K562 (cell line): ENCODE measurements around the gene CFHR1. TPM values are rescaled to one million over a fixed set of nuclear protein-coding genes. Genes with fewer than 3 reads are reported as not detected.

Experiments
- ATAC-seq: fragments of 200-7000 bp; cut with Tn5 transposase; 3 replicates; pipeline ENCODE4 v1.9.1; 2020; ENCODE audit warnings: moderate library complexity
- BruUV-seq: library from RNA; stranded (reverse); fragments of 400-500 nt; replicated peaks from 2 replicates; lab custom pipeline; 2021; lab: Mats Ljungman, UMichigan
- CTCF ChIA-PET: fragments of 300-600 bp; formaldehyde crosslinking; extraction: SDS; loops from one replicate; lab custom pipeline; 2021; ENCODE audit warnings: low intra/inter-chr PET ratio; lab: Yijun Ruan, JAX
- POLR2A ChIA-PET: fragments of 300-600, 350-650 bp; sonication (Branson Sonifier 250); formaldehyde crosslinking; extraction: SDS; loops from one replicate; lab custom pipeline; 2021; ENCODE audit warnings: antibody characterized with exemption, inconsistent platforms; lab: Yijun Ruan, JAX
- DNase-seq, 4 experiments: peaks; one replicate each; pipeline versions ENCODE4 v3.0.0 to v3.0.0-alpha.2; 2011 to 2018; ENCODE audit warnings: low spot score in 3 of 4, mixed read lengths in 3 of 4; ENCODE audit errors: extremely low read depth in 1 of 4
- FAIRE-seq: peaks from 2 replicates; lab custom pipeline; 2011; peaks lifted over from hg19 to GRCh38; lab: Jason Lieb, UNC
- H2AFZ ChIP-seq: 2 replicates; pipeline ENCODE4 v1.6.0; 2011; ENCODE audit warnings: low read depth, low read length, control low read depth, inconsistent platforms
- H3K27ac ChIP-seq: fragments of 200-600 bp; 3 replicates; pipeline ENCODE4 v1.8.0; 2011; ENCODE audit warnings: low read depth, mild to moderate bottlenecking, control low read depth, inconsistent platforms, low read length, moderate library complexity, mixed read lengths; ENCODE audit errors: extremely low read depth
- H3K27me3 ChIP-seq, 2 experiments: fragments of 300-600 bp in 1 of 2; 2 replicates in 1 of 2; 3 replicates in 1 of 2; pipeline versions ENCODE4 v1.6.0 to v1.8.0; 2011; ENCODE audit warnings: inconsistent platforms in 2 of 2, low read length in 2 of 2, mild to moderate bottlenecking in 1 of 2, mixed read lengths in 1 of 2, moderate library complexity in 1 of 2; ENCODE audit not compliant: control insufficient read depth in 2 of 2, insufficient read depth in 2 of 2
- H3K36me3 ChIP-seq: fragments of 300-600 bp; 3 replicates; pipeline ENCODE4 v1.8.0; 2011; ENCODE audit warnings: mild to moderate bottlenecking, low read length, inconsistent platforms; ENCODE audit not compliant: control insufficient read depth, insufficient read depth
- H3K4me1 ChIP-seq, 2 experiments: fragments of 200-600 bp in 1 of 2; replicated peaks in 1 of 2; 2 replicates in 1 of 2; 3 replicates in 1 of 2; pipeline versions ENCODE4 v1.5.1 to v1.8.0; 2011; ENCODE audit warnings: inconsistent platforms in 2 of 2, low read length in 2 of 2, mild to moderate bottlenecking in 1 of 2, mixed read lengths in 1 of 2, moderate library complexity in 1 of 2; ENCODE audit not compliant: control insufficient read depth in 2 of 2, insufficient read depth in 2 of 2
- H3K4me2 ChIP-seq: 2 replicates; pipeline ENCODE4 v1.6.1; 2011; ENCODE audit warnings: low read length, control low read depth, inconsistent platforms, mixed read lengths; ENCODE audit not compliant: insufficient read depth
- H3K4me3 ChIP-seq: fragments of 200-600 bp; sonication (generic), shearing (Covaris generic); 2 replicates; pipeline ENCODE4 v1.5.1; 2016; ENCODE audit warnings: control low read depth, inconsistent platforms
- H3K79me2 ChIP-seq: fragments of 200-600 bp; 3 replicates; pipeline ENCODE4 v1.8.0; 2011; ENCODE audit warnings: low read length, inconsistent platforms; ENCODE audit not compliant: control insufficient read depth, insufficient read depth
- H3K9ac ChIP-seq, 2 experiments: 2 replicates each; pipeline versions ENCODE4 v1.6.0 to v1.6.1; 2011; ENCODE audit warnings: low read depth in 2 of 2, low read length in 2 of 2, control low read depth in 1 of 2, inconsistent platforms in 1 of 2, mild to moderate bottlenecking in 1 of 2, mixed read lengths in 1 of 2; ENCODE audit not compliant: insufficient read depth in 1 of 2
- H3K9me1 ChIP-seq: one replicate; pipeline ENCODE4 v1.6.0; 2011; ENCODE audit warnings: inconsistent platforms, mild to moderate bottlenecking, low read length, moderate library complexity; ENCODE audit not compliant: control insufficient read depth, insufficient read depth
- H3K9me3 ChIP-seq: replicated peaks from 2 replicates; pipeline ENCODE4 v1.5.1; 2011; ENCODE audit warnings: low read depth, low read length, inconsistent platforms; ENCODE audit not compliant: control insufficient read depth, insufficient read depth
- H4K20me1 ChIP-seq: replicated peaks from 2 replicates; pipeline ENCODE4 v1.6.1; 2011; ENCODE audit warnings: low read length, inconsistent platforms, mixed read lengths; ENCODE audit not compliant: control insufficient read depth, insufficient read depth
- KDM5B ChIP-seq: fragments of 200-600 bp; sonication (generic); IDR thresholded peaks from 2 replicates; pipeline ENCODE4 v1.6.1; 2012; ENCODE audit warnings: low read depth, mild to moderate bottlenecking, moderate library complexity, low read length, control low read depth, inconsistent platforms; ENCODE audit not compliant: insufficient replicate concordance
- NCOA1 ChIP-seq: fragments of 450-650 bp; IDR thresholded peaks from 2 replicates; pipeline ENCODE4 v1.6.1; 2016; ENCODE audit warnings: low read depth
- NRF1 ChIP-seq, 2 experiments: fragments of 450-650 bp; IDR thresholded peaks in 1 of 2; conservative IDR thresholded peaks in 1 of 2; 2 replicates each; pipeline ENCODE4 v1.6.1; 2014; ENCODE audit warnings: mild to moderate bottlenecking in 2 of 2
- RBM34 ChIP-seq: fragments of 200-400 bp; formaldehyde crosslinking; IDR thresholded peaks from 2 replicates; pipeline ENCODE4 v1.6.1; 2018; ENCODE audit warnings: low read length, borderline replicate concordance; ENCODE audit not compliant: insufficient read depth
- TBP ChIP-seq: optimal IDR thresholded peaks from 2 replicates; pipeline ENCODE3; 2011; ENCODE audit warnings: low read depth, low read length, improper control_type of control experiment
- THRAP3 ChIP-seq: fragments of 450-650 bp; IDR thresholded peaks from 2 replicates; pipeline ENCODE4 v1.6.1; 2016; ENCODE audit warnings: mild to moderate bottlenecking, inconsistent platforms, borderline replicate concordance
- YY1 ChIP-seq, 3 experiments: IDR thresholded peaks; 2 replicates each; pipeline ENCODE4 v1.6.1; 2011; ENCODE audit warnings: low read length in 2 of 3, mild to moderate bottlenecking in 2 of 3, moderate library complexity in 2 of 3, borderline replicate concordance in 1 of 3, control low read depth in 1 of 3, low read depth in 1 of 3; ENCODE audit not compliant: insufficient read depth in 3 of 3, insufficient replicate concordance in 2 of 3, control insufficient read depth in 1 of 3, insufficient read length in 1 of 3; ENCODE audit errors: extremely low read depth in 1 of 3
- ZBTB8A ChIP-seq: fragments of 450-650 bp; IDR thresholded peaks from 2 replicates; pipeline ENCODE4 v1.6.1; 2018; ENCODE audit warnings: mild to moderate bottlenecking, moderate library complexity; ENCODE audit not compliant: partially characterized antibody
- ZNF282 ChIP-seq: sonication (generic); formaldehyde crosslinking; IDR thresholded peaks from 2 replicates; pipeline ENCODE4 v1.8.1; 2023; ENCODE audit warnings: missing genetic modification reagents
- ZNF77 ChIP-seq: fragments of 250-450 bp; sonication (Bioruptor Pico); IDR thresholded peaks from 2 replicates; pipeline ENCODE4 v1.5.0; 2020
- ZNF778 ChIP-seq: fragments of 450-650 bp; formaldehyde crosslinking; IDR thresholded peaks from 2 replicates; pipeline ENCODE4 v1.4.0; 2020; ENCODE audit warnings: mild to moderate bottlenecking, moderate library complexity
- WGBS: fragments of 100-300 bp; shearing (Covaris generic); methylation state at CpG from one replicate; pipeline ENCODE4 v1.1.6; 2016; ENCODE audit warnings: low coverage, mixed read lengths; ENCODE audit not compliant: insufficient coverage; ENCODE audit errors: missing lambda C conversion rate; 5-methylcytosine and 5-hydroxymethylcytosine counted together
- in situ Hi-C: fragments of 300-500 bp; cut with MboI; formaldehyde crosslinking; loops from 4 replicates; pipeline ENCODE4 v1.15.0; 2018; ENCODE audit warnings: inconsistent platforms, mixed read lengths
- intact Hi-C: fragments of 100-400 bp; cut with micrococcal nuclease; formaldehyde crosslinking; loops from 2 replicates; pipeline ENCODE4 v1.14.2; 2022
- polyA plus RNA-seq, 8 experiments: library from polyadenylated mRNA; depleted of rRNA in 4 of 8; stranded (reverse) in 5 of 8; unstranded in 3 of 8; fragments of >200 nt; fragmentation: Nextera tagmentation in 2 of 8; fragmentation: Illumina TruSeq in 1 of 8; extraction: Ambion mirVana in 2 of 8; extraction: Trizol in 1 of 8; gene quantifications; 2 replicates each; pipeline versions ENCODE4 v1.2.1 to v1.2.3, GENCODE V29; 2011 to 2014; ENCODE audit warnings: inconsistent platforms in 1 of 8, missing spikeins in 1 of 8
- total RNA-seq, 7 experiments: library from RNA; depleted of rRNA in 6 of 7; stranded (reverse); fragments of >200 nt in 6 of 7; fragmentation: Illumina TruSeq in 2 of 7; extraction: Trizol in 2 of 7; gene quantifications; 2 replicates each; pipeline versions ENCODE4 v1.2.1 to v1.2.3, GENCODE V29; 2011 to 2021; ENCODE audit warnings: low replicate concordance in 1 of 7
- TF ChIP-seq, protein P1 (sequence below): fragments of 250-450 bp; sonication (Bioruptor Pico); IDR thresholded peaks from 2 replicates; pipeline ENCODE4 v1.8.0; 2022; ENCODE audit warnings: inconsistent platforms, mild to moderate bottlenecking, moderate library complexity, borderline replicate concordance
- TF ChIP-seq, protein P2 (sequence below): sonication (generic); IDR thresholded peaks from 2 replicates; pipeline ENCODE4 v1.6.1; 2016
- TF ChIP-seq, protein P3 (sequence below): fragments of 450-650 bp; formaldehyde crosslinking; IDR thresholded peaks from 2 replicates; pipeline ENCODE4 v1.4.0; 2020; ENCODE audit warnings: mild to moderate bottlenecking
- TF ChIP-seq, protein P4 (sequence below), 3 experiments: fragments of 200-800 bp in 1 of 3; fragments of 250-450 bp in 1 of 3; fragments of 450-650 bp in 1 of 3; sonication (Bioruptor Pico) in 1 of 3; sonication (Bioruptor generic) in 1 of 3; formaldehyde crosslinking in 1 of 3; IDR thresholded peaks; 2 replicates each; pipeline versions ENCODE4 v1.6.1 to v1.8.0; 2016 to 2022; ENCODE audit warnings: mild to moderate bottlenecking in 2 of 3, missing genetic modification characterization in 2 of 3, missing compliant biosample characterization in 1 of 3, moderate library complexity in 1 of 3

Gene CFHR1
- total and polyA plus RNA-seq, 9 of the 15 experiments (the other 6 are each of a cell fraction or from before 2014, with no cell fraction given): 0.17 to 0.29 TPM; not detected in 7

DNA sequence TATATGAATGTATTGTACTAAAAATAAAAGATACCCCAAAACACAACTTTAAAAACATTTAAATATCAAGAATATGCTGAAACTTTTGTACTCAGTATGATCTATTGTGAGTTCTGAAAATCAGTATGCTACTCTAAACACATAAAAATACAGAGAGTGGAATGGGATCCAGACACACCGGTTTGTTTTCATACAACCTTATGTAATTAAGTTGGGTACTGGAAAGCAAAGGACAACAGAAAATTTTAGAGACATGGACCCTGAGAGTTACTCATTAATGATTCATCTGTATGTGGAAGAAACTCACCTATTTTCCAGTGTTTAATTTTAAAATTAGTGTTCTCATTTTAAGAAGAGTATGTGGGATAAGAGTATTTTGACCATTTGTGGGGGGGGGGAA lies 45.8 kb upstream of the CFHR1 start:
- no peak overlapping the region for H2AFZ ChIP-seq
- H3K9me3 ChIP-seq: no peaks in the 10 kb centered on the region
- no peaks in the 10 kb centered on the region for H4K20me1 ChIP-seq
- H3K27ac ChIP-seq: no peak overlapping the region
- TF ChIP-seq, protein P1, sequence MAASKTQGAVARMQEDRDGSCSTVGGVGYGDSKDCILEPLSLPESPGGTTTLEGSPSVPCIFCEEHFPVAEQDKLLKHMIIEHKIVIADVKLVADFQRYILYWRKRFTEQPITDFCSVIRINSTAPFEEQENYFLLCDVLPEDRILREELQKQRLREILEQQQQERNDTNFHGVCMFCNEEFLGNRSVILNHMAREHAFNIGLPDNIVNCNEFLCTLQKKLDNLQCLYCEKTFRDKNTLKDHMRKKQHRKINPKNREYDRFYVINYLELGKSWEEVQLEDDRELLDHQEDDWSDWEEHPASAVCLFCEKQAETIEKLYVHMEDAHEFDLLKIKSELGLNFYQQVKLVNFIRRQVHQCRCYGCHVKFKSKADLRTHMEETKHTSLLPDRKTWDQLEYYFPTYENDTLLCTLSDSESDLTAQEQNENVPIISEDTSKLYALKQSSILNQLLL (CRISPR knock-in tag): no peak
- TF ChIP-seq ZBTB8A (no peak), TBP (no peak), KDM5B (no peak), ZNF77 (CRISPR knock-in tag) (no peak), NRF1 (conservative IDR thresholded peaks at IDR 0.05 in 1 of 2, IDR thresholded peaks at IDR 0.05 in 1 of 2) (no peak), ZNF778 (no peak), ZNF282 (CRISPR knock-in tag) (no peak), YY1 (IDR thresholded peaks at IDR 0.05; ENCODE audit: borderline replicate concordance in 1 of 3, control insufficient read depth in 1 of 3, extremely low read depth in 1 of 3, insufficient read depth in 3 of 3, insufficient read length in 1 of 3, insufficient replicate concordance in 2 of 3, low read depth in 1 of 3, low read length in 2 of 3) (no peak), THRAP3 (no peak), NCOA1 (no peak), RBM34 (no peak)
- TF ChIP-seq, protein P2, sequence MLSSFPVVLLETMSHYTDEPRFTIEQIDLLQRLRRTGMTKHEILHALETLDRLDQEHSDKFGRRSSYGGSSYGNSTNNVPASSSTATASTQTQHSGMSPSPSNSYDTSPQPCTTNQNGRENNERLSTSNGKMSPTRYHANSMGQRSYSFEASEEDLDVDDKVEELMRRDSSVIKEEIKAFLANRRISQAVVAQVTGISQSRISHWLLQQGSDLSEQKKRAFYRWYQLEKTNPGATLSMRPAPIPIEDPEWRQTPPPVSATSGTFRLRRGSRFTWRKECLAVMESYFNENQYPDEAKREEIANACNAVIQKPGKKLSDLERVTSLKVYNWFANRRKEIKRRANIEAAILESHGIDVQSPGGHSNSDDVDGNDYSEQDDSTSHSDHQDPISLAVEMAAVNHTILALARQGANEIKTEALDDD: no peak
- TF ChIP-seq, protein P3, sequence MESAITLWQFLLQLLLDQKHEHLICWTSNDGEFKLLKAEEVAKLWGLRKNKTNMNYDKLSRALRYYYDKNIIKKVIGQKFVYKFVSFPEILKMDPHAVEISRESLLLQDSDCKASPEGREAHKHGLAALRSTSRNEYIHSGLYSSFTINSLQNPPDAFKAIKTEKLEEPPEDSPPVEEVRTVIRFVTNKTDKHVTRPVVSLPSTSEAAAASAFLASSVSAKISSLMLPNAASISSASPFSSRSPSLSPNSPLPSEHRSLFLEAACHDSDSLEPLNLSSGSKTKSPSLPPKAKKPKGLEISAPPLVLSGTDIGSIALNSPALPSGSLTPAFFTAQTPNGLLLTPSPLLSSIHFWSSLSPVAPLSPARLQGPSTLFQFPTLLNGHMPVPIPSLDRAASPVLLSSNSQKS (CRISPR knock-in tag): no peak
- TF ChIP-seq, protein P4, sequence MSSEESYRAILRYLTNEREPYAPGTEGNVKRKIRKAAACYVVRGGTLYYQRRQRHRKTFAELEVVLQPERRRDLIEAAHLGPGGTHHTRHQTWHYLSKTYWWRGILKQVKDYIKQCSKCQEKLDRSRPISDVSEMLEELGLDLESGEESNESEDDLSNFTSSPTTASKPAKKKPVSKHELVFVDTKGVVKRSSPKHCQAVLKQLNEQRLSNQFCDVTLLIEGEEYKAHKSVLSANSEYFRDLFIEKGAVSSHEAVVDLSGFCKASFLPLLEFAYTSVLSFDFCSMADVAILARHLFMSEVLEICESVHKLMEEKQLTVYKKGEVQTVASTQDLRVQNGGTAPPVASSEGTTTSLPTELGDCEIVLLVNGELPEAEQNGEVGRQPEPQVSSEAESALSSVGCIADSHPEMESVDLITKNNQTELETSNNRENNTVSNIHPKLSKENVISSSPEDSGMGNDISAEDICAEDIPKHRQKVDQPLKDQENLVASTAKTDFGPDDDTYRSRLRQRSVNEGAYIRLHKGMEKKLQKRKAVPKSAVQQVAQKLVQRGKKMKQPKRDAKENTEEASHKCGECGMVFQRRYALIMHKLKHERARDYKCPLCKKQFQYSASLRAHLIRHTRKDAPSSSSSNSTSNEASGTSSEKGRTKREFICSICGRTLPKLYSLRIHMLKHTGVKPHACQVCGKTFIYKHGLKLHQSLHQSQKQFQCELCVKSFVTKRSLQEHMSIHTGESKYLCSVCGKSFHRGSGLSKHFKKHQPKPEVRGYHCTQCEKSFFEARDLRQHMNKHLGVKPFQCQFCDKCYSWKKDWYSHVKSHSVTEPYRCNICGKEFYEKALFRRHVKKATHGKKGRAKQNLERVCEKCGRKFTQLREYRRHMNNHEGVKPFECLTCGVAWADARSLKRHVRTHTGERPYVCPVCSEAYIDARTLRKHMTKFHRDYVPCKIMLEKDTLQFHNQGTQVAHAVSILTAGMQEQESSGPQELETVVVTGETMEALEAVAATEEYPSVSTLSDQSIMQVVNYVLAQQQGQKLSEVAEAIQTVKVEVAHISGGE (CRISPR knock-in tag; IDR thresholded peaks at IDR 0.05): no peak
- DNase-seq: no peak
- in situ Hi-C loops: no loop called here
- no peaks in the 10 kb centered on the region for H3K36me3 ChIP-seq
- intact Hi-C loops: no loop called here
- FAIRE-seq: no peak
- no peak overlapping the region for H3K9ac ChIP-seq
- H3K4me2 ChIP-seq: no peak overlapping the region
- no TSS peak for BruUV-seq
- no peak overlapping the region for H3K4me3 ChIP-seq
- CTCF ChIA-PET: no interaction called here
- no peak for ATAC-seq
- POLR2A ChIA-PET: no interaction called here
- no peaks in the 10 kb centered on the region for H3K9me1 ChIP-seq
- H3K79me2 ChIP-seq: no peaks in the 10 kb centered on the region
- 0% methylated on average over 1 of the region's 1 CpG for WGBS
- no peaks in the 10 kb centered on the region for H3K4me1 ChIP-seq
- no peaks in the 10 kb centered on the region for H3K27me3 ChIP-seq
